ENCODE measurements around the gene RTP1. TPM values are rescaled to one million over a fixed set of nuclear protein-coding genes. Genes with fewer than 3 reads are reported as not detected.
A peak's percentile ranks its signal among the peaks of the same experiment; 100 is the strongest.

The RTP1 gene
- total and polyA plus RNA-seq, 2 experiments from 2014 or later, result 4.4 to 6.3 TPM

GRCh38 chr3:187162265-187162953 is 34.9 kb upstream of the RTP1 start:
- no peak overlapping the region for H3K4me3 ChIP-seq
- Mint-ChIP-seq H3K36me3 (ENCODE audit: low read depth) (peaks cover 7% of the 10 kb centered on the region; the same call in 2 of the 3 replicates), H3K9me3 (peaks cover 10% of the 10 kb centered on the region), H3K27me3 (ENCODE audit: insufficient read depth, low read depth, poor library complexity) (peaks cover 2% of the 10 kb centered on the region), H3K4me3 (no peak overlapping the region), H3K4me1 (peaks cover 31% of the 10 kb centered on the region), H3K27ac (no peak overlapping the region)
- DNase-seq (ENCODE audit: low spot score) (no peak), ATAC-seq (no peak)
- no peak overlapping the region for H2AFZ ChIP-seq
- TF ChIP-seq POLR2AphosphoS5 (IDR thresholded peaks at IDR 0.05; ENCODE audit: low read depth), result peak; percentile 50
- TF ChIP-seq CREB1 (CRISPR knock-in tag; IDR thresholded peaks at IDR 0.05; ENCODE audit: low read depth), result no peak
- peaks cover 5% of the 10 kb centered on the region; the same call in 1 of the 2 replicates for H3K36me3 ChIP-seq (ENCODE audit: insufficient read depth)
- H3K4me1 ChIP-seq (ENCODE audit: insufficient read depth), result peaks cover 40% of the 10 kb centered on the region
- peak overlapping the region; percentile 44 for H3K4me2 ChIP-seq
- H3K9me2 ChIP-seq (ENCODE audit: insufficient read depth), result 0 out of 2 replicates have a peak, but pooled peaks cover 2% of the 10 kb centered on the region
- peaks cover 23% of the 10 kb centered on the region for H3F3A ChIP-seq (replicated peaks; ENCODE audit: low read depth)
- peaks cover 10% of the 10 kb centered on the region for H3K79me2 ChIP-seq (replicated peaks; ENCODE audit: insufficient read depth)
- H4K20me1 ChIP-seq (replicated peaks; ENCODE audit: insufficient read depth), result 0 out of 2 replicates have a peak, but pooled peaks cover 5% of the 10 kb centered on the region
- H3K27ac ChIP-seq (ENCODE audit: low read depth), result no peak overlapping the region; the same call in 1 of the 2 replicates
- H3K27me3 ChIP-seq (ENCODE audit: insufficient read depth), result no peaks in the 10 kb centered on the region

- peak; percentile 95 for DNase-seq (ENCODE audit: low spot score)
- H3K4me3 Mint-ChIP-seq, result no peak overlapping the region
Measured at GRCh38 chr3:187165144-187165543, 32.1 kb upstream of the RTP1 start.

More at GRCh38 chr3:187165144-187165543, 32.1 kb upstream of the RTP1 start:
- TF ChIP-seq REST (IDR thresholded peaks at IDR 0.05; ENCODE audit: unreplicated experiment), result no peak
- no peak for TF ChIP-seq NANOG (IDR thresholded peaks at IDR 0.05; ENCODE audit: borderline replicate concordance)
- no peak for TF ChIP-seq ZNF114 (CRISPR knock-in tag; IDR thresholded peaks at IDR 0.05)
- no peak for TF ChIP-seq EZH2phosphoT487 (IDR thresholded peaks at IDR 0.05; ENCODE audit: unreplicated experiment)
- TF ChIP-seq JUNB (IDR thresholded peaks at IDR 0.05; ENCODE audit: unreplicated experiment), result no peak
- peak; percentile 62 to 85 for TF ChIP-seq CTCF (conservative IDR thresholded peaks at IDR 0.05; ENCODE audit: low read depth in 2 of 2)
- peak; percentile 56; the same call in 1 of the 2 replicates for TF ChIP-seq ZNF462 (CRISPR knock-in tag; IDR thresholded peaks at IDR 0.05)
- Histone ChIP-seq H3K27ac (ENCODE audit: low read depth) (peak overlapping the region; percentile 45), H3K79me2 (replicated peaks; ENCODE audit: insufficient read depth) (peaks cover 10% of the 10 kb centered on the region), H3K4me2 (peak overlapping the region; percentile 54), H2AFZ (no peak overlapping the region), H3K4me3 (peak overlapping the region; percentile 17; the same call in 1 of the 2 replicates), H3K27me3 (ENCODE audit: insufficient read depth) (no peaks in the 10 kb centered on the region), H3K4me1 (ENCODE audit: insufficient read depth) (peaks cover 40% of the 10 kb centered on the region), H3K36me3 (ENCODE audit: insufficient read depth) (peaks cover 5% of the 10 kb centered on the region; the same call in 1 of the 2 replicates), H4K20me1 (replicated peaks; ENCODE audit: insufficient read depth) (0 out of 2 replicates have a peak, but pooled peaks cover 5% of the 10 kb centered on the region), H3F3A (replicated peaks; ENCODE audit: low read depth) (peaks cover 18% of the 10 kb centered on the region), H3K9me2 (ENCODE audit: insufficient read depth) (no peaks in the 10 kb centered on the region)
- H3K9me3 Mint-ChIP-seq, result peaks cover 3% of the 10 kb centered on the region; the same call in 1 of the 3 replicates
- H3K4me1 Mint-ChIP-seq, result peaks cover 31% of the 10 kb centered on the region
- ATAC-seq, result peak; percentile 97
- H3K27ac Mint-ChIP-seq, result no peak overlapping the region
- H3K27me3 Mint-ChIP-seq (ENCODE audit: insufficient read depth, low read depth, poor library complexity), result peaks cover 2% of the 10 kb centered on the region
- H3K36me3 Mint-ChIP-seq (ENCODE audit: low read depth), result peaks cover 10% of the 10 kb centered on the region; the same call in 2 of the 3 replicates
